H1 (cell line): ENCODE results near the gene DPP10.

Source experiments
- CHD1 ChIP-seq: IDR thresholded peaks from 2 replicates; pipeline ENCODE4 v1.6.1; 2012; ENCODE audit warnings: low read depth, low read length, improper control_type of control experiment
- CTCF ChIP-seq, 3 experiments: IDR thresholded peaks; 1 replicate in 2 of 3; 2 replicates in 1 of 3; pipeline versions ENCODE4 v1.5.1 to v1.6.1; 2011; ENCODE audit warnings: low read length in 3 of 3, mild to moderate bottlenecking in 3 of 3, inconsistent platforms in 2 of 3, low read depth in 1 of 3, moderate library complexity in 1 of 3; ENCODE audit not compliant: insufficient read depth in 1 of 3; ENCODE audit errors: control extremely low read depth in 1 of 3
- HDAC6 ChIP-seq: IDR thresholded peaks from one replicate; pipeline ENCODE4 v1.7.1; 2012; ENCODE audit warnings: low read depth, mild to moderate bottlenecking, inconsistent platforms, low read length, moderate library complexity
- MAX ChIP-seq: IDR thresholded peaks from 2 replicates; pipeline ENCODE4 v1.6.1; 2012; ENCODE audit warnings: inconsistent platforms
- POLR2A ChIP-seq, 2 experiments: IDR thresholded peaks; 1 replicate in 1 of 2; 2 replicates in 1 of 2; pipeline ENCODE4 v1.6.1; 2011; ENCODE audit warnings: low read depth in 2 of 2, low read length in 2 of 2, mild to moderate bottlenecking in 2 of 2; ENCODE audit errors: control extremely low read depth in 1 of 2
- SIX5 ChIP-seq: IDR thresholded peaks from 2 replicates; pipeline ENCODE4 v1.6.1; 2011; ENCODE audit warnings: mild to moderate bottlenecking, low read depth, low read length
- SP1 ChIP-seq: IDR thresholded peaks from 2 replicates; pipeline ENCODE4 v1.6.1; 2011; ENCODE audit warnings: low read depth, low read length
- SP2 ChIP-seq: IDR thresholded peaks from 2 replicates; pipeline ENCODE4 v1.6.1; 2012; ENCODE audit warnings: mild to moderate bottlenecking, low read length, inconsistent platforms
- TAF1 ChIP-seq: IDR thresholded peaks from 2 replicates; pipeline ENCODE4 v1.6.1; 2011; ENCODE audit warnings: mild to moderate bottlenecking, low read depth, low read length
- TAF7 ChIP-seq: optimal IDR thresholded peaks from 2 replicates; pipeline ENCODE3; 2011; ENCODE audit warnings: low read depth, mild to moderate bottlenecking, inconsistent platforms, low read length, moderate library complexity, borderline replicate concordance
- USF2 ChIP-seq: IDR thresholded peaks from 2 replicates; pipeline ENCODE4 v1.6.1; 2011; ENCODE audit warnings: low read length, improper control_type of control experiment

GRCh38 chr2:115606350-115606749, 1163.9 kb downstream of the DPP10 start:
- no peak for TF ChIP-seq POLR2A (IDR thresholded peaks at IDR 0.05; ENCODE audit: control extremely low read depth in 1 of 2, low read depth in 2 of 2, low read length in 2 of 2)
- no peak for TF ChIP-seq MAX
- TF ChIP-seq SIX5 = no peak
- TF ChIP-seq TAF1 = no peak
- no peak for TF ChIP-seq SP1
- no peak for TF ChIP-seq CTCF (IDR thresholded peaks at IDR 0.05; ENCODE audit: control extremely low read depth in 1 of 3, insufficient read depth in 1 of 3, low read depth in 1 of 3, low read length in 3 of 3)
- TF ChIP-seq USF2 = no peak
- TF ChIP-seq TAF7 = no peak
- TF ChIP-seq HDAC6 = no peak
- no peak for TF ChIP-seq CHD1
- no peak for TF ChIP-seq SP2
